Breast epithelium (tissue), 3 donors: ENCODE data around the gene CDH6.

Experiments
- POLR2A ChIP-seq: fragments of 450-650 bp; IDR thresholded peaks from one replicate; pipeline ENCODE4 v1.6.1; 2016; ENCODE audit warnings: antibody characterized with exemption, mild to moderate bottlenecking, moderate library complexity
- POLR2AphosphoS5 ChIP-seq, 3 donors: sonication (generic); formaldehyde crosslinking; IDR thresholded peaks; one replicate each; pipeline ENCODE4 v1.6.1; 2017; ENCODE audit warnings: antibody characterized with exemption in 3 of 3
- TF ChIP-seq, protein P1 (sequence below), 3 donors: fragments of 450-650 bp; IDR thresholded peaks; one replicate each; pipeline ENCODE4 v1.5.1; 2016 to 2017; ENCODE audit warnings: antibody characterized with exemption in 3 of 3, mild to moderate bottlenecking in 3 of 3, moderate library complexity in 3 of 3

DNA sequence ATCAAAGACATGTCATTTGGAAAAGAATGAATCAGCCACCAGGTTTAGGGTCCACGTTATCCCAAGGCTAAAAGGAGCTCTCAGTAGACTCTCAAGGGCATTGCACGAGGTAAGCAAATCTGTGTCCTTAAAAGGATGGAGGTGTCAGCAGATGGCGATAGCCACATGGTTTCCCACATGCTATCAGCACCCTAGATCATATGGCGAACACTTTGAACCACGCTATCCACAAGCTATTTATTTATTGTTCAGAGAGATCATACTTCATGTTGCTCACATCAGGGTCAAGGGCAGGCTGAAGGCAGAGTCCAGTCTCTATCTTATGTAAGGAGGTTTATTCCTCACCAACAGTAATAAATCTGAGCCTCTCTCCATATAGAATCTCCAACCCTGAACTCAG is 43.7 kb downstream of the CDH6 start:
- TF ChIP-seq POLR2AphosphoS5 (IDR thresholded peaks at IDR 0.05), result no peak
- TF ChIP-seq, protein P1, sequence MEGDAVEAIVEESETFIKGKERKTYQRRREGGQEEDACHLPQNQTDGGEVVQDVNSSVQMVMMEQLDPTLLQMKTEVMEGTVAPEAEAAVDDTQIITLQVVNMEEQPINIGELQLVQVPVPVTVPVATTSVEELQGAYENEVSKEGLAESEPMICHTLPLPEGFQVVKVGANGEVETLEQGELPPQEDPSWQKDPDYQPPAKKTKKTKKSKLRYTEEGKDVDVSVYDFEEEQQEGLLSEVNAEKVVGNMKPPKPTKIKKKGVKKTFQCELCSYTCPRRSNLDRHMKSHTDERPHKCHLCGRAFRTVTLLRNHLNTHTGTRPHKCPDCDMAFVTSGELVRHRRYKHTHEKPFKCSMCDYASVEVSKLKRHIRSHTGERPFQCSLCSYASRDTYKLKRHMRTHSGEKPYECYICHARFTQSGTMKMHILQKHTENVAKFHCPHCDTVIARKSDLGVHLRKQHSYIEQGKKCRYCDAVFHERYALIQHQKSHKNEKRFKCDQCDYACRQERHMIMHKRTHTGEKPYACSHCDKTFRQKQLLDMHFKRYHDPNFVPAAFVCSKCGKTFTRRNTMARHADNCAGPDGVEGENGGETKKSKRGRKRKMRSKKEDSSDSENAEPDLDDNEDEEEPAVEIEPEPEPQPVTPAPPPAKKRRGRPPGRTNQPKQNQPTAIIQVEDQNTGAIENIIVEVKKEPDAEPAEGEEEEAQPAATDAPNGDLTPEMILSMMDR (IDR thresholded peaks at IDR 0.05), result no peak
- TF ChIP-seq POLR2A, result no peak
